T-helper 2 cell (primary cell): ENCODE measurements around the gene RFX3.

ENCODE experiments used
- DNase-seq, 5 experiments: peaks; one replicate each; pipeline versions ENCODE4 v3.0.0 to v3.0.0-alpha.2; 2012 to 2022

RFX3 gene

DNA sequence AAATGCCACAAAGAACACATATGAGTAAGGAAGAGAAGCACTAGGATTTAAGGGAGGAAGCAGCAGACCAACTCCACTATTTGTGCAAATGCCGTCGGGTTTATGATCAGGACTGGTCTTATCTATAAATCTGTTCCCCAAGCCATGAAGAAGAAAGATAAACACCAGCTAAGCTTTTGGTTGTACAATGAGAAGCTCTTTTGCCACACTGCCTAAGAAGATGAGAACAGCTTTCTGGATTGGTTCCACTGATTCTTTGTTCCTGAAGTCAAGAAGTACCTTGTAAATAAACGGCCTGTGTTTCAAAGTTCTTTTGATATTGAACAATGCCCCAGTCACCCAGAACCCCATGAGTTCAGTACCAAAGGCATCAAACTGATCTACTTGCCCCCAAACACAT is 93.9 kb downstream of the RFX3 start:
- DNase-seq = no peak

DNA sequence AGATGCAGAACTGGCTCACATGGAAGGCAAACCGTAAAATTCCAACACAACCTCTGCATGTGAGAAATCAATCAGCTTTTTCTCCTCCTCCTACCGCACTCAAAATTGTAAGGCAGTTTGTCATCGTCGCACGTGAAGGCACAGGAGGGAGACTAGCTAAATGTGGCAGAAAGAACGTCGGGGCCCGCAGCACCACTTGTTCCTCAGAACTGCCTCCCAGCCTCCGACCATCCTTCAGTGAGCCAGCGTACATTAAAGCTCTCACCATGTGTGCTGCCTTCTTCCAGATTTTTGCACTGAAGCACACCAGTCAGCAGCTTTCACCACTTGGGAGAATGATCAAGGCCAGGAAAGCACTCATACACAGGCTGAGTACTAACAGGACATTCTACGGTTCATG is 105.9 kb downstream of the RFX3 start:
- DNase-seq = no peak

DNA sequence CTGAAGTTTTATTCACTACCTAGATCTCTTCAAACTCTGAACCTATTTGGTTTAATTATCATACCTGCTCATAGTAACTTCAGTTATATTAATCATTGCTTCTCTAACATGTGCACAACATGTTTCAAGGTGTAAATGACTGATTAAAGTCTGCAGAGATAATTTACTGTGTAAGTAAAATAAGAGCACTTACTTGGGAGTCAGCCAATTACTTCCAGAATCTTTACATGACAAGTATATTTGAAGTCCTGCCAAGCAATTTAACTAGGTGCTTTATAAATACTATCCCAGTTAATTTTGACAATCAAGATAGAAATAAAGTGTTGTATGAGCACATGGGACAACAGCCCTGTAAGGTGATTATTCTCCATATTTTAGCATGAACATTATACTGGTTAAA is 109.9 kb downstream of the RFX3 start:
- no peak for DNase-seq

DNA sequence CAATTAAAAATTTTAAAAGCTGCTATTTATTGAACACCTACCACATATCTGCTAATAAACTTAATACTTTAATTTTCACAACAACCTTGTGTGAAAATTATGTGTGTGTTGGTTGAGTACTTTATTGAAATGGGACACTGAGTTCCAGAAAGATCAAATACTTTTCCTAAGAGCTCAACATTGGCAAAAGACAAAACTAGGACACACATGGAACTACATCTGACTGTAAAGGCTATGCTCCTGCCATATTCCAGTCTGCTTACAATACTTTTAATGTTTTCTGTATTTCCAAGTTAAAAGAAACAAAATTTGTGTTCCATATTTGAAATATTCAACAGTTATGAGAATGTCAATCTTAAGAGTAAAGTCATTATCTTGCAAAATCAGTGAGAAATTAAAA is 111.8 kb downstream of the RFX3 start:
- no peak for DNase-seq

DNA sequence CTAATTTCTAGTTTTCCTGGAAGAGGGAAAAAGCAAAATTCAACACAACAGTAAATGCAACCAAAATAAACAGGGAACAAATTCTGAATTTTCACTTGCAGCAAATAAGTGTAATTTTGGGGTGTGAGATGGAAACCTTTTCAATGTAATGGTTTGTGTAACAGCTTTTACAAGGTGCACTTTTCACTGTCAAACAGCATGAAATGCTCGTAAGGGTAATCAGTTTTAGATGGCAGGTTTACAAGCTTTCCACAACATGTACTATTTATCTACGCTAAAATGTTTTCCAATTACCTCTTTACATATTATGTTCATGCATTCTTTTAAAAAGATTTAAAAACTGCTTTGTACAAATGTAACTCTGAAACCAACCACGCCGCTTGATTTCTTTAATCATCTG is 115.3 kb downstream of the RFX3 start:
- DNase-seq = no peak

DNA sequence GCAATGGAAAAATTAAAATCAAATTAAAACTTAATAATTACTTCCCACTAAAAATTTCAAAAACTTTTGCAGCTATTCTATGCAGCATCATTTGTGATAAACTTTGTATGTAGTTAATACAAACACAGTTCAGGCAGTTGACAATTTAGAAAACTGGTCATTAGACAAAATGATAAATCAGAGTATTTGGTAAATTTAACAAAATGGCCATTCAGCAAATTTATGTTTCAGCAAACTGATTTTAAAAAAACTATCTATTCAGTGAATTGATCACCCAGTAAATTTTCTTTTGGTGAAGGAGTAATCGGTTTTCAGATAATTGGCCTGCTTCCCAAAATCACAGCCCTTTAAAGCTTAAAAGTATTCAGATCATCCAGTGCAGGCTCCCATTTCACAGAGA is 116.3 kb downstream of the RFX3 start:
- DNase-seq = no peak

GRCh38 chr9:3403315-3403714 is 122.5 kb downstream of the RFX3 start:
- no peak for DNase-seq

GRCh38 chr9:3401221-3401954 is 124.4 kb downstream of the RFX3 start:
- no peak for DNase-seq

DNA sequence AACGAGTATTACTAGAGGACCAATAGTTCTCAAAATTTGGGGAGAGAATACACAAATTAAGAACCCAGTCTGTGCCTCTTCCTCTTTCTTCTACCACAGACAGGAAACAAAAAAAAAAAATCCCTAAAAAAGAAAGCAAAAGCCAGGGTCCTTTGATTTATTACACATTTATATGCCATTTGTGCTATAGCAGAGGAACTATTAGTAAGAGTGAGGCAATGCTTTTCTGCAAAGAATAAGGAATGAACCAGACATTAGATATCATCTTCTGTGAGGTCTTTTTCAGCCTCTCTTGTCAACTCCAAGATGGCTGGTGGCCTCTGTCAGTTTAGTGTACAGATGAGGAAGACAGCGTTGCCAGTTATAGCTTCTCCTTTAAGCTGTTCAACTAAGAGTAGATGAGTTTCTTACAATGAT is 127.6 kb downstream of the RFX3 start:
- peak in 1 of 5 experiments; percentile 3 for DNase-seq

GRCh38 chr9:3397766-3398165 is 128.0 kb downstream of the RFX3 start:
- DNase-seq = no peak

- no peak for DNase-seq
These were observed 134.4 kb downstream of the RFX3 start for GRCh38 chr9:3391414-3391813.

- no peak for DNase-seq
These were observed 139.0 kb downstream of the RFX3 start for GRCh38 chr9:3386753-3387152.

- DNase-seq = peak in 2 of 5 experiments; percentile 5 to 70
These were observed 139.9 kb downstream of the RFX3 start for GRCh38 chr9:3385871-3386270.

DNA sequence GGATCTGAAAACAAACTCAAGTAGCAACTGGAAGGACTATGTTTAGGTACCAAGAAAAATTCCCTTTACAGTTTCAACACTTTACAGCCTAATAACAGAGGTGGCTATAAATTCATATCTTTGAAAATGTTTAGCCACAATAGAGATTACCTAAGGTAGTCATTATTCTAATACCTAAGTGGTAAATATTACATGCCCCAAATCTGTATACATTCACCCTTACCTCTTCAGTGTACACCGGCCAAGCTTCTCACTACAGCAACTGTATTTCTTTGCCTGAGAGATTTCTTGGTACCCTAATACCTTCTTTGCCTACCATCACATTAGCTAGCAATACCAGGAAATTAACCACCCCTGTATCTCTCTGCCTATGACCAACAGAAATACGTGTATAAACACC is 154.0 kb downstream of the RFX3 start:
- no peak for DNase-seq

DNA sequence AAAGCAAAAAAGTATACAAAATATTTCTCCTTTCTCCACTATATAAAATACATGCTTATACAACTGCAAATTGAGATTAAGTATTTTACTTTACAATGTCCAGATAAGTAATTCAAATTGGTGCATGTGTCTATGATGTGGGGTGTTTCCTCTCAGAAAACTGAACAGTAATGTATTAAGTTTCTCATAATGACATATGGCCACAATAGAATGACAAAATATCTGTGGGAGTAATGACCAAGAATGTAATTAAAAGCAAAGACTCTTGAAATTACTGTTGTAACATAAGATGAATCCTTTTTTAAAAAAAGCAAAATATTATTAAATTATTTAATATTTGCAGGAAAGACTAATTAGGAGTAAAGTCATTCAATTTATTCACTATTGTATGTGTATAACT is 155.1 kb downstream of the RFX3 start:
- no peak for DNase-seq

DNA sequence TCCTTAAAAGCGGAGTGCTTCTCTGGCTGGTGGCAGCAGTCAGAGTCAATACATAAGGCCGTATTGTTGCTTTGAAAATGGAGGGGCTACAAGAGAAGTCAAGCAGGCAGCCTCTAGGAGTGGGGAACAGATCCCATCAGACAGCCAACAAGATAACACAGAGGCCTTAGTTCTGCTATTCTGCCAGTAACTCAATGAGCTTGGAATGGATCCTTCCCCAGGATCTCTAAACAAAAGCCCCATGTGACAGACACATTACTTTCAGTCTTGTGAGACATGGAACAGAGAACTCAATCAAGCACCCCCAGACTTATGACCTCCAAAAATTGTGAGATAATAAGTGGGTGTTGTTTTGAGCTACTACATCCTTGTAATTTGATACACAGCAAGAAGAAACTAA is 158.6 kb downstream of the RFX3 start:
- no peak for DNase-seq

GRCh38 chr9:3361689-3362392 is 164.0 kb downstream of the RFX3 start:
- DNase-seq = no peak

- no peak for DNase-seq
These were observed 164.7 kb downstream of the RFX3 start for GRCh38 chr9:3361116-3361515.

- no peak for DNase-seq
These were observed 165.6 kb downstream of the RFX3 start for GRCh38 chr9:3360245-3360644.

DNA sequence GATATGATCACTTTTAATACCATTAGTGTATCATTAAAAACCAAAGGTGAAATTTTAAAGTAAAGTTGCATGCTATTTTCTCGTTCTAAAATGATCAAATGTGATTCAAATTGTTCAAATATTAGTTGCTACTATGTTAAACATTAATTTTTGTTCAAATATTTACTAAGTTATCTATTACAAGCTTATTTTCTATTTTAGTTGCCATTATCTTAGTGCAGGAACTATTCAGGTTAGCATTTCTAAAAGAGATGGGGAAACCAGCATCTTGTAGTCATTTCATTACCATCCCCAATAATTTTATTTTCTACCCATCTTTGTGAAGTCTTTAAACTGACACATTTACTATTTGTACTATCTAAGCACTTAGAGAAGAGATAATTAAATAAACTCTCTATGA is 166.0 kb downstream of the RFX3 start:
- no peak for DNase-seq

- no peak for DNase-seq
These were observed 166.6 kb downstream of the RFX3 start for GRCh38 chr9:3359048-3359692.

- no peak for DNase-seq
These were observed 177.6 kb downstream of the RFX3 start for GRCh38 chr9:3348169-3348568.

DNA sequence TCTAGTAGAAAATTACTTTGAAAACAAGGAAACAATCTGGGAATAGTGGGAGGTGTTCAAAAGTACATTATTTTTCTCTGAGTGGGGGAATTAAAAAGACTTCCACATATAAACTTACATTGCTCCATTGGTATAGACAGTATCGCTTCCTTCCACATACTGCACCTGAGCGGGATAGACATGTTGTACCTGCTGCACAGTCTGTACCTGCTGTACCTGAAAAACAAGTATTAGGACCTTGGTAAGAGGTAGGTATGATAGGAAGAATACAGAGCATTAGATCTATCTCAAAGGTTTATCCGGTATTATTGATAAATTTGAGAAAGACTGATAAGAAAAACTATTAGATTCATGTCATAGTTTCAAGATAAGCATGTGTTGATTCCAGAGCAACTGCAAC is 179.3 kb downstream of the RFX3 start:
- DNase-seq = no peak

DNA sequence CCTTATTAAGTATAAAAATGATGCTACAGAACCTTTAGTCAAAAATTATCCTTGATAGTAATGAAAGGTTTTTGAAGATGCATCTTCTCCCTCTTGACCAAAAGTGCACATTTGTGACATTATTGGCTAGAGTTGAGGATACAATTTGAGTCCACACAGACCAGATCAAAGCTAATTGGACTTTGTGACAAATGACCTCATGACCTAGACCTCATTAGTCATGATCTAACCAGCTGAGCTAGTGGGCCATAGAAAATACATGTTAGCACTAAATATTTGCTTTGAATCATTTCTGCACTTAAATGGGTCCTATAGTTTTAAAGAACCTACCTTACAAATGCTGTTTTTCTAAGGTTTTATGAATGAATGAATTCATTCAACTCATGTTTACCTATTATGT is 182.1 kb downstream of the RFX3 start:
- no peak for DNase-seq
